Measurements from ENCODE around the gene AKAP11.

- no peak for TF ChIP-seq CTCF (IDR thresholded peaks at IDR 0.05; ENCODE audit: borderline replicate concordance, extremely low read depth, low read length, poor library complexity, severe bottlenecking)
- TF ChIP-seq EZH2 (IDR thresholded peaks at IDR 0.05; ENCODE audit: borderline replicate concordance, low read depth, low read length, severe bottlenecking), result no peak
Observed at GRCh38 chr13:42247883-42248282, 24.1 kb upstream of the AKAP11 start.

Data from DND-41 (cell line).